Measurements from ENCODE around the gene RAB4B.

The RAB4B gene

DNA sequence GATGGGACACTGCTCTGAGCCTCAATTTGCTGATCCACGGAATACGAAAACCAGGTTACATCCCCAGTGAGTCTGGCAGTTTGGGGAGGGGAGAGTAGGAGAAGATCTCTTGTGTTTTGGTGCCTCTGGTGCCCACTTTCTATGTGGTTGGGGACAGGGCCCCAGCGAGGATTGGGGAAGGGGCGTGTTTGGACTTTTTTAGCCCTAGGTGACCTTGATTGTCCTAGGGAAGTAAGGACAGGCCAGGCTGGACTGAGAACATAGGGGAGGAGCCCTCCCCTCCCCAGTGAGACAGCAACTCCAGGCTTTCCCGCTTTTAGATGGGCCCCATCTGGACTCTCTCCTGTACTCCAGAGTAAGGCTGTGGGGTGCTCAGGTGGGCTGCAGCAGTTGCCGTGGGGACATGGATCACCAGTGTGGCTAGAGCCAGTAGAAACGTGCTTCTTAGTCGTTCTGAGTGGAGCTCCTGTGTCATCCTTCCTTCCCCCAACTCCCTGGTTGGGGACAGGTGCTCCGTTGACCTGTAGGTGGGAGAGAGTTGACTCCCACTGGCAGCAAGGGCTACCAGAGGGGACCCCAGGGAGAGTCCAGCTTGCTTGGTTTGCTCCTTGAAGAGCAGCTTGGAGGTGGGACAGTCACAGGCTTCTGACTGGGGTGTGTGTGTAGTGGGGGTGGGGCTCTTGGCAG is 25.3 kb downstream of the RAB4B start:
- DNase-seq (ENCODE audit: low spot score) (no peak), ATAC-seq (ENCODE audit: low read depth) (no peak)
- Histone ChIP-seq H3K4me1 (ENCODE audit: insufficient read depth, poor library complexity, severe bottlenecking) (peaks cover 31% of the 10 kb centered on the region), H3K27me3 (ENCODE audit: insufficient read depth, poor library complexity, severe bottlenecking) (no peaks in the 10 kb centered on the region), H3K27ac (ENCODE audit: poor library complexity, severe bottlenecking) (peak overlapping the region; percentile 18), H3K4me3 (ENCODE audit: severe bottlenecking) (no peak overlapping the region), H3K36me3 (ENCODE audit: low read depth) (peaks cover 70% of the 10 kb centered on the region), H3K9me3 (ENCODE audit: severe bottlenecking) (no peaks in the 10 kb centered on the region)
- TF ChIP-seq, protein P1, sequence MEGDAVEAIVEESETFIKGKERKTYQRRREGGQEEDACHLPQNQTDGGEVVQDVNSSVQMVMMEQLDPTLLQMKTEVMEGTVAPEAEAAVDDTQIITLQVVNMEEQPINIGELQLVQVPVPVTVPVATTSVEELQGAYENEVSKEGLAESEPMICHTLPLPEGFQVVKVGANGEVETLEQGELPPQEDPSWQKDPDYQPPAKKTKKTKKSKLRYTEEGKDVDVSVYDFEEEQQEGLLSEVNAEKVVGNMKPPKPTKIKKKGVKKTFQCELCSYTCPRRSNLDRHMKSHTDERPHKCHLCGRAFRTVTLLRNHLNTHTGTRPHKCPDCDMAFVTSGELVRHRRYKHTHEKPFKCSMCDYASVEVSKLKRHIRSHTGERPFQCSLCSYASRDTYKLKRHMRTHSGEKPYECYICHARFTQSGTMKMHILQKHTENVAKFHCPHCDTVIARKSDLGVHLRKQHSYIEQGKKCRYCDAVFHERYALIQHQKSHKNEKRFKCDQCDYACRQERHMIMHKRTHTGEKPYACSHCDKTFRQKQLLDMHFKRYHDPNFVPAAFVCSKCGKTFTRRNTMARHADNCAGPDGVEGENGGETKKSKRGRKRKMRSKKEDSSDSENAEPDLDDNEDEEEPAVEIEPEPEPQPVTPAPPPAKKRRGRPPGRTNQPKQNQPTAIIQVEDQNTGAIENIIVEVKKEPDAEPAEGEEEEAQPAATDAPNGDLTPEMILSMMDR (IDR thresholded peaks at IDR 0.05; ENCODE audit: poor library complexity, severe bottlenecking): no peak

DNA sequence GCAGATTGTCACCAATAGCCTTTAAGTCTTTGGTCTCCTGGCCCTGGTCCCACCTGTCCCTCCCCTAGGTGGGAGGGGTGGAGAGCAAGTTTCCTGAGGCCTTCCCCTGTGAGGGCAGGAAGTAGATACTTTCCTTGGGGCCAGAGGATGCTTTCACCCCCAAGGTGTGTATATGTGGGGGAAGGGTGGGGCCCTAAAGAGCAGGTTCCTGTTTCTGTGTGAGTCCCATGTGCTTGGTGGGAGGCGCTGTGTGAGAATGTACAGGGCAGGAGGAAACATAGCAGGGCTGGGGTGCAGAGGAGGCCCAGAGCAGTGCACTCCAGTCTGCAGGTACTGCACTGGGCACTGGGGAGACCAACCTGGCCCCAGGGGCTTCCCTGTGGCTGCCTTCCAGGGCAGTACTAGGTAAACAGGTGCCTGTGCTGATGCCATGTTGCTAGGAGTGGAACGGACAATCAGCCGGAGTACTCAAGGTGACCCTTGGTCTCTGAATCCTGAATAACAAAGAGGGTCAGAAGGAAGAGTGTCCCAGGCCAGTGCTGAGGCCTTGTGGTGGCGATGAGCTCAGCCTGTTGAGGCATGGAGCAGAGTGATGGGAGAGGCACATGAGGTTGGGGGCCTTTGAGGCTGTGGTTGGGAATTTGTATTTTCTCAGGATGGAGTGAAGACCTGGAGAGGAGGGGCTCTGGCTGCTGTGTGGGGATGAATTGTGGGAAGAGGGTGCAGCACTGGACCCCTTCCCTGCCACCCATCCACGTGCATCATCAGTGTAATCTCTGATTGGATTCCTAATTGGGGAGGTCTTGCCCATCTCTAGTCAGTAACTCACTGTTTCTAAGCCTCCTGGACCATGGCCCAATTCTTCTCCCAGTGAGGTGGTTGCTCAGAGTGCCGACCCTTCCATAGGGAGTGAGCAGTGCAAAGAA is 26.1 kb downstream of the RAB4B start:
- peaks cover 77% of the 10 kb centered on the region for H3K36me3 ChIP-seq (ENCODE audit: low read depth)
- DNase-seq (ENCODE audit: low spot score) (no peak), ATAC-seq (ENCODE audit: low read depth) (no peak)
- no peak overlapping the region for H3K27ac ChIP-seq (ENCODE audit: poor library complexity, severe bottlenecking)
- TF ChIP-seq, protein P1 (IDR thresholded peaks at IDR 0.05; ENCODE audit: poor library complexity, severe bottlenecking): no peak
- H3K9me3 ChIP-seq (ENCODE audit: severe bottlenecking): no peaks in the 10 kb centered on the region
- no peaks in the 10 kb centered on the region for H3K27me3 ChIP-seq (ENCODE audit: insufficient read depth, poor library complexity, severe bottlenecking)
- no peak overlapping the region for H3K4me3 ChIP-seq (ENCODE audit: severe bottlenecking)
- H3K4me1 ChIP-seq (ENCODE audit: insufficient read depth, poor library complexity, severe bottlenecking): peaks cover 31% of the 10 kb centered on the region

DNA sequence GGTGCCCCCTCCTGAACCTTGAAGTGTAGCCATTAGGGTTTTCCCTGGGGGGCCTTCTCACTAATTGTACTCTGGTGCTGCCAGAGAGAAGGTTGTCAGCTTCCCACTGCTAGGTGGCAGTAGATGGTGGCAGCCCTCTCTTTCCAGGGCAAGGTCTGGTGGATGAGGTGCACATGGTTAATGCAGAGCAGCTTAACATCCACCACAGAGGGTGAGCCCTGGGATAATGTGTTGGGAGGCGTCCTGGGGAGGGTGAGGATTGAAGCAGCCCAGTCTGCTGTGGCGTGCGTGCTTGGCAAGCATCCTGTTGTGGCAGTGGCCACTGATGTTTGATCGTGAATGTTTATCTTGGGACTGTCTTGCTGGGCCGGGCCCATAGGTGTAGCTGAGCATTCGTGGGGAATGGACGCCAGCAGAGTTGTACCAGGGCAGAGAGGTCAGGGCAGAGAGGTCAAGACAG is 26.8 kb downstream of the RAB4B start:
- H3K36me3 ChIP-seq (ENCODE audit: low read depth): peaks cover 84% of the 10 kb centered on the region
- H3K27ac ChIP-seq (ENCODE audit: poor library complexity, severe bottlenecking): no peak overlapping the region

DNA sequence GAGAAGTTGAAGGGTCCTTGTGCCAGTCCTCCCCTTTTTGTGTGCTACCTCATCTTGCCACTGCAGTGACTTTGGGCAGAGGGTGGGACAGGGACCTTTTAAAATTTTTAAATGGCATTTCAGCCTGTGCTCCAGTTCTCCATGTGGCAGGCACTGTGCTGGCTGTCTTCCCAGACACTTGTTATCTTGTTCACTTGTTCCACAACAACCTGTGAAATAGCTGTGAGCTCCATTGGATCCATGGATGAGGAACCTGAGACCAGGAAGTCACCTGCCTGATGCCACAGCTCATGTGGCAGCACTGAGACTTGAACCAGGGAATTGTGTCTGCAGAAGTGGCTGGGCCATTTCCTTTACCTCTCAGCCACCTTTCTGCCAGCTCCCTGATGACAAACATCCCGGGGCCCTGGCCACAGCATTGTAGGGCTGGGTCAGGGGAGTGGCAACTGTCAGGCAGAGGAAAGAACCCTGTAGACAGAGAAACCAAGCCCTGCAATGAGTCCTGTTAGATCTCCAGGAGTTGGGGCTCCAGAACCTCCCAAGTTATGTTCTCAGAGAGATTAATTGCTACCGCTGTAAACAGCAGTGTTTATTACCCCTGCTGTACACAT is 27.3 kb downstream of the RAB4B start:
- no peak overlapping the region for H3K4me3 ChIP-seq (ENCODE audit: severe bottlenecking)
- H3K4me1 ChIP-seq (ENCODE audit: insufficient read depth, poor library complexity, severe bottlenecking): peaks cover 31% of the 10 kb centered on the region
- H3K27ac ChIP-seq (ENCODE audit: poor library complexity, severe bottlenecking): peak overlapping the region; percentile 12
- no peaks in the 10 kb centered on the region for H3K27me3 ChIP-seq (ENCODE audit: insufficient read depth, poor library complexity, severe bottlenecking)
- H3K36me3 ChIP-seq (ENCODE audit: low read depth): peaks cover 81% of the 10 kb centered on the region
- DNase-seq (ENCODE audit: low spot score) (no peak), ATAC-seq (ENCODE audit: low read depth) (no peak)
- no peaks in the 10 kb centered on the region for H3K9me3 ChIP-seq (ENCODE audit: severe bottlenecking)
- TF ChIP-seq, protein P1 (IDR thresholded peaks at IDR 0.05; ENCODE audit: poor library complexity, severe bottlenecking): no peak

More for the DNA sequence above, 26.8 kb downstream of the RAB4B start:
- TF ChIP-seq, protein P1 (IDR thresholded peaks at IDR 0.05; ENCODE audit: poor library complexity, severe bottlenecking): no peak
- ATAC-seq (ENCODE audit: low read depth) (no peak), DNase-seq (ENCODE audit: low spot score) (no peak)
- Histone ChIP-seq H3K9me3 (ENCODE audit: severe bottlenecking) (no peaks in the 10 kb centered on the region), H3K4me3 (ENCODE audit: severe bottlenecking) (no peak overlapping the region), H3K4me1 (ENCODE audit: insufficient read depth, poor library complexity, severe bottlenecking) (peaks cover 31% of the 10 kb centered on the region), H3K27me3 (ENCODE audit: insufficient read depth, poor library complexity, severe bottlenecking) (no peaks in the 10 kb centered on the region)

All from RWPE2 (cell line).